EL (cell line): ENCODE results near the gene SLC16A13.
"Not testable (repeated sequence)": the region's sequence is repeated elsewhere in the genome, so short reads cannot be mapped to it uniquely, and the experiment has no call there.

ENCODE experiments used
- DNase-seq: peaks from one replicate; pipeline ENCODE4 v3.0.0-alpha.2; 2016

SLC16A13 gene, protein sequence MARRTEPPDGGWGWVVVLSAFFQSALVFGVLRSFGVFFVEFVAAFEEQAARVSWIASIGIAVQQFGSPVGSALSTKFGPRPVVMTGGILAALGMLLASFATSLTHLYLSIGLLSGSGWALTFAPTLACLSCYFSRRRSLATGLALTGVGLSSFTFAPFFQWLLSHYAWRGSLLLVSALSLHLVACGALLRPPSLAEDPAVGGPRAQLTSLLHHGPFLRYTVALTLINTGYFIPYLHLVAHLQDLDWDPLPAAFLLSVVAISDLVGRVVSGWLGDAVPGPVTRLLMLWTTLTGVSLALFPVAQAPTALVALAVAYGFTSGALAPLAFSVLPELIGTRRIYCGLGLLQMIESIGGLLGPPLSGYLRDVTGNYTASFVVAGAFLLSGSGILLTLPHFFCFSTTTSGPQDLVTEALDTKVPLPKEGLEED

DNA sequence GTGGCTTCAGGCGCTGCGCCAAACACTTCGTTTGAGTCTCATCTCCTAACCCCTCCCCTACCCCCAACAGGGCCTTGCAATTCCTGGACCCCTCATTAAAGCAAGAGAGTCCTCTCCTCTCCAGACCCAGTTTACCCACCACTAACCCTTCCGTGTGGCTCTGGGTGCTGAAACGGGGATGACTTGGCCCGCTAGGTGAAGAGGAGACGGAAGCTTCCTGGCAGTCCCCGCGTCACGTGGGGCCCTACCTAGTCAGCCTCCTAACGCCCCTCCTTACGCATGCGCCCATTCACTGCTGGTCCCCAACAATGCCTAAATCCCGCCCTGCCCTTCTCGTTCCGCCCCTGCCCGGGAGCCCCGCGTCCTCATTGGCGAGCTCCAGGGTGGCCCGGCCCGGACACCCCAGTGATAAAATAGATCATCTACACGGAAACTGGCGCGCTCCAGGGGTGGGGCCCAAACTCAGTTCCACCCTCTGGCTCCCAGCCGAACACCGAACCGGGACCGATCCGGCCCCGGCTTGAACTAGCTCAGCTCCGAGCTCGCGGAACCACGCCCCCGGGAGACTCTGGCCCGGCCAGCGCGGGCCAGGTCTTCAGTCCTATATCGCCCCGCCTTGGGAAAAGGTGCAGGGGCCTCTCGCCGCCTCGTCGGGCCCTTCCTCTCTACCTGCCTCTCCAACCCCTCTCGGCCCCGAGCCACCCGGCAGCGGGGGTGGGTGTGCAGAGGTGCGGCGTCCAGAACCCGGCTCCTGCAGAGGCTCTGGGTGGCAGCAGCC lies at the start of gene SLC16A13:
TSS of gene SLC16A13 (plus strand) at position 425 of the 778 bp plus-strand sequence. CDS start 368 bp downstream, outside the sequence.
- peak; percentile 98 for DNase-seq

DNA sequence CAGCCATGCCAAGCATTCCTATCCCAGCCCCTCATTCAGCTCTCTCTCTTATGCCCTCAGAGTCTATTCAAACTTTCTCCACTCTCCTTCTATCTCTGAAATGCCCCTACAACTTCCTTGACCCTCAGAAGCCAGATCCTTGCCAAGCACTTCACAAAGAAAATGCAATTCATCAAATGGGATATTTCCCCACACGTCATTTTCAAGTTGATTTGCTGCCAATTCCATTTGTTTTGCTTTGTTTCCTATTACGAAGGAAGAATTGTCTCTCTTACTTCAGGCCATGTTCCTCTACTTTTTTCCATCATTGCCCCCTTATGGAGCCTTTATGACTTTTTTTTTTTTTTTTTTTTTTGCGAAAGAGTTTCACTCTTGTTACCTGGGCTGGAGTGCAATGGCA lies 49.1 kb upstream of the SLC16A13 start:
- no peak for DNase-seq

DNA sequence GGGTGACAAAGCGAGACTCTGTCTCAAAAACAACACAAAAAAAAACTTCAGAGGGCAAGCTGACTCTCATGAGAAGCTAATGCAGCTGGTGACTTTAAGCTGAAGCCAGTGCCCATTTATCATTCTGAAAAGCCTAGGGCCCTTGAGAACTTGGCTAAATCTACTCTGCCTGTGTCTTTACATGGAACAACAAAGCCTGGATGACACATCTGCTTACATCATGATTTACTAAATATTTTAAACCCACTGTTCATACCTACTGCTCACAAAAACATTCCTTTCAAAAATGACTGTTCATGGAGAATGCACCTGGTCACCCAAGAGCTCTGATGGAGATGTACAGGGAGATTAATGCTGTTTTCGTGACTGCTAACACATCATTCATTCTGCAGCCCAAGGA lies 46.0 kb upstream of the SLC16A13 start:
- no peak for DNase-seq

DNA sequence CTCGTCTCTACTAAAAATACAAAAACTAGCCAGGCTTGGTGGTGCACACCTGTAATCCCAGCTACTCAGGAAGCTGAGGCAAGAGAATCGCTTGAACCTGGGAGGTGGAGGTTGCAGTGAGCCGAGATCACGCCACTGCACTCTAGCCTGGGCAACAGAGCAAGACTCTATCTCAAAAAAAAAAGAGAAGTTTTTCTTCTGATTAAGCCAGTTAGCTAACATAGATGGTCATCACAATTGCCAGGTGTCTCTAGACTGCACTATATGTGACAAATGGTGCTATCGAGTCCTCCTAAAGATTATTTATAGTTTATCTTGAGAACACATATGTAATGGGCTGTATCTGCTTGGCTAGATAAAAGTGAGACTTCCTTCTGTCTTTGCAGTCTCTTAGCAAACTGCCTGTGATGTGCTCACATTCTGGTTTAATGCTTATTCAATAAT lies 42.2 kb upstream of the SLC16A13 start:
- DNase-seq = not testable (repeated sequence)

DNA sequence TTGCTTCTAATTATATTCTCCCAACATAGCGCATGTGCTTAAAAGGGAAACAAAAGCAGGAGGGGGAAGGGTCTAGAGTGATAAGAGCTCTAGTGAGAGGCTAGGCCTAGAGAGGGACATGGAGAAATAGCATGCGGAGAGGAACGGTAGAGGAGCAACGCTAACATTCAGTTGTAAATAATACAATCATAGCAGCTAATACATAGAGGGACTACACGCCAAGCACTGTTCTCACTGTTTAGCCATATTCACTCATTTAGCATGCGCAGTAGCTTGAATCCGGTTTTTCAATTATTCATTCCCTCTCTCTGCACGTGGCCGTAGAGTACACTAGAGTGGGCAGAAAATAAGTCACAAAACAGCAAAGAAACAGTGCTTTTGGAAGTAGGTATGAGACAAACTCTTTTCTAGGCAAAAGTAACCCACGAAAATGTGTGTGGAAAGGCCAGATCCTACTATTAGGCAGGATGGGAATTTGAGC lies 41.7 kb upstream of the SLC16A13 start:
- no peak for DNase-seq

DNA sequence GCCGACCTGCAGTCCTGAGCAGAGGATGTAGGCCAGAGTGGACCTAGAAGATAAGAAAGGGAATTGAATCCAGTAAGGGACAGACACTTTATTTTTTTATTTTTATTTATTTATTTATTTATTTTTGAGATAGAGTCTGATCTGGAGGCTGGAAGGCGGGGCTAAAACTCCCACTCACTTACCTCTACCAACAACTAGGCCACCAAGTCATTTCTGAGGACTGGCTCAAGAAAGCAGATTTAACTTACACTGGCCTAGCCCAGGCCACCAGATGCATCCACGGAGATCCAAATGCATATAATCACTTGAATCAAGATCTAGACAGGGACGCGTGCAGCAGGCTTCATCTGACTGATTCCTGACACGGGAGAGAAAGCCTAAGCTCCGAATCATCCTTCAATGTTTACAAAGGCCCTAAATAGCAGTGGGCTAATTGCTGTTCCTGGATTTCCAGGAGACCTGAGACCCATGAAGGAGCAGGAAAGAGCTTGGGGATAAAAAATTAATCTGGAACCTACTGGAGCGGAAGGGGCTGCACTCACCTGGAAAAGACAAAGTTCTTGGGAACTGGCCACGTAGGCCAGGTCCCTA lies 41.1 kb upstream of the SLC16A13 start:
- peak; percentile 41 for DNase-seq

DNA sequence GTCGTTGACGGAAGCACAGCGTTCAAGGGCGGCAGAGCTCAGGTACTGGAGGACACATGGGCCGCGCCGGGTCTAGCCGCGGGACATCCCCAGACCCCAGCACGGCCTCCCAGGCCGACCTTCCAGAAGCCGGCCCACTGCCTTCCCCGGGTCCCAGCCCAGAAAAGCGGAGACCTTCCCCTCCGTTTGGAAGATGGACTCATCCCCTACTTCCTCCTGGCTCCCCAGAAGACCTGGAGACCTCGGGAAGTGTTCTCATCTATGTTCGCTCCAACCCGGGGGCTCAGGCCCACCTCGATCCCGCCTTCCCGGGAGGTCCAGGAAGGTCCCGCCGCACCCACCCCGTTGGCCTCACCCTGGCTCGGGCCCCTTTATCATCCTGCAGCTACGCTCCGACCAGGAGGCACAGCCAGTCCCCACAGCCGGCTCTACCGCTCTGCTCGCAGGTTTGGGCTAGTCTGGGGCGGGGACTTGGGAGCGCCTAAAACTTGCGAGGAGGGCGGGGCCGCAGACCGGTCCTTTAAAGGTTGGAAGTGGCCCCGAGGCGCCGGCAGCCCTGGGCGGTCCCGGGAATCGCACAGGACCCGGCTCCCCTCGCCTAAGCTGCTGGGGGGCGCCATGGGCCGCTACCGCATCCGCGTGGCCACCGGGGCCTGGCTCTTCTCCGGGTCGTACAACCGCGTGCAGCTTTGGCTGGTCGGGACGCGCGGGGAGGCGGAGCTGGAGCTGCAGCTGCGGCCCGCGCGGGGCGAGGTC lies 40.1 kb upstream of the SLC16A13 start, which contains the start of gene ALOX12:
TSS of gene ALOX12 (plus strand) at position 550 of the 756 bp plus-strand sequence. CDS start at position 619, 69 bp downstream.
- no peak for DNase-seq

DNA sequence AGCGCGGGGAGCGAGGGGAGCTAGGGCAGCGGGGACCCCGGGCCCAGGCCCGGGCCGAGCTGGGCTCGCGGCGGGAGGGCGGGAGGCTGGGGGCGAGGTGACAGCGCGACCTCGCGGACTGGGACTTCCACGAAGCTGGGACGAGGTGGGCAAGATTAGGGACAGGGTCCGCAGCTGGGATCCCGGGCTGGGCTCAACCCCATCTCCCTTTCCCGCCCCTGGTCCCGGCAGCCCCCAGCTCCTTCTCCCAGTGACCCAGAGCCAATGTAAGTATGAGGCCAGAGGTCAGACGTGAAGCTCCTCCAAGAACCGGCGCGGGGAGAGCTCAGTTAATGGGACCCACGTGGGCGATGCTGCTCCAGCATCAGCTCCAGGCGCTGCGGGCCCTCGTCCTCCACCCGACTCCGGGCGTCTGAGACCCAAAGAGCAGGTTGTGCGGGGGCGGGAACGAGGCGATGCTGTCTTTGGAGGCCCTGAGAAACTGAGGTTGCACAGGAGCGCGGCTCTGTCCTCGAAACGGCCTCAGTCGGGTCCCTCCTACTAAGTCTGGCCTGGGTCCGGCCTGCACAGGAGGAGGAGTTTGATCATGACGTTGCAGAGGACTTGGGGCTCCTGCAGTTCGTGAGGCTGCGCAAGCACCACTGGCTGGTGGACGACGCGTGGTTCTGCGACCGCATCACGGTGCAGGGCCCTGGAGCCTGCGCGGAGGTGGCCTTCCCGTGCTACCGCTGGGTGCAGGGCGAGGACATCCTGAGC lies 39.4 kb upstream of the SLC16A13 start:
- DNase-seq = no peak

DNA sequence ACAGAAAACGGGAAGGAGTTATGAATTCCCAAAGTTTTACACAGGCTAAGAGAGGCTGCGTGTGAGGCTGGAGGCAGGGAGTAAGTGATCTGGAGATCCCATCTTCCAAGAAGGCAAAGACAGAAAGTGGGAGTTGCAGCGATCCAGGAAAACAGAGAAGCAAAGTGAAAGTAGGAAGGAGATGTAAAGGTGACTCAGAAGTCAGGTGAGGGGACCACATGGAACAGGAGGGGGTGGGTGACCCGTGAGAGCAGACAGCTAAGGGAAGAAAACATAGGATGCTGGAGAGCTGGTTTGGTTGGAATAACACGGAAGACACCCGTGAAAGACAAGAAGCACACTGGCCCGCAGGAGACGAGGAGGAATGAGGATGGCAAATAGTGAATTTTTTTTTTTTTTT lies 38.6 kb upstream of the SLC16A13 start:
- DNase-seq = no peak

DNA sequence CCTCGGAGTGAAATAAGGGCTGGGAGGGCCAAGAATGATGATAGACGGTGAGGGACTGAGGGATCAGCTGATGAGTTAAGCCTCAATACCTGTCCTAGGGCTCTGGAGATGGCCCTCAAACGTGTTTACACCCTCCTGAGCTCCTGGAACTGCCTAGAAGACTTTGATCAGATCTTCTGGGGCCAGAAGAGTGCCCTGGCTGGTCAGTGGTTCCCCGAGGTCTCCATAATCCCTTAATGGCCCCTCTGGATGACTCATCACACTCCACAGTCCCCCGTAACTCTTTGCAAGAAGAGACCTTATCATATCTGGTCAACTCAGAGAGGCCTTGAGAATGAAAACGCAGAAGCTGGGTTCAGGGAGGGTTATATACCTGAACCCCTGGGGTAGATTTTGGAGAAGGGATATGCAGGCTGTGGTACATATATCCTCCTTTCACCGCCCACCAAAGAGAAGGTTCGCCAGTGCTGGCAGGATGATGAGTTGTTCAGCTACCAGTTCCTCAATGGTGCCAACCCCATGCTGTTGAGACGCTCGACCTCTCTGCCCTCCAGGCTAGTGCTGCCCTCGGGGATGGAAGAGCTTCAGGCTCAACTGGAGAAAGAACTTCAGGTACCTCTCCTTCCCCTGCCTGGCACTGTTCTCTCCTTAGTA lies 36.8 kb upstream of the SLC16A13 start:
- no peak for DNase-seq

DNA sequence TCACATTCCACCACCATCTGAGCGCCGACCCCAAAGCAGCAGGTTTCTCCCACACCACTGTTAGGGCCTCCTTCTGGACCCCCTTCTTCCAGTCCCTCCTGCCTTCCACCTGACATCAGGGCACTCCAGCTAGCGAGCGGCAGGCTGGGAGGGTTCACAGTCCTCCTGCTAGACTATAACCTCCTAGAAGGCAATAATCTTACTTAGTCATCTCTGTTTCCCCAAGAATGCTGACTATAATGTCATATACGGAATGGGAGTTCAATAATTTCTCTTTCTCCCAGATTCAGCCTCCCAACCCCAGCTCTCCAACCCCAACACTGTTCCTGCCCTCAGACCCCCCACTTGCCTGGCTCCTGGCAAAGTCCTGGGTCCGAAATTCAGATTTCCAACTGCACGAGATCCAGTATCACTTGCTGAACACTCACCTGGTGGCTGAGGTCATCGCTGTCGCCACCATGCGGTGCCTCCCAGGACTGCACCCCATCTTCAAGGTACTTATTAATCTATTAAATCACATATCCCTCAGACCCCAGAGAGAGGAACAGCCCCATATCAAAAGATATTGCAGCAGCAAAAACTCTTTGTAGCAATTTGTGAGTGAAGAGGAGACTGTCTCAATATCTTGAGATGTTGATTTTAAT lies 34.4 kb upstream of the SLC16A13 start:
- no peak for DNase-seq

DNA sequence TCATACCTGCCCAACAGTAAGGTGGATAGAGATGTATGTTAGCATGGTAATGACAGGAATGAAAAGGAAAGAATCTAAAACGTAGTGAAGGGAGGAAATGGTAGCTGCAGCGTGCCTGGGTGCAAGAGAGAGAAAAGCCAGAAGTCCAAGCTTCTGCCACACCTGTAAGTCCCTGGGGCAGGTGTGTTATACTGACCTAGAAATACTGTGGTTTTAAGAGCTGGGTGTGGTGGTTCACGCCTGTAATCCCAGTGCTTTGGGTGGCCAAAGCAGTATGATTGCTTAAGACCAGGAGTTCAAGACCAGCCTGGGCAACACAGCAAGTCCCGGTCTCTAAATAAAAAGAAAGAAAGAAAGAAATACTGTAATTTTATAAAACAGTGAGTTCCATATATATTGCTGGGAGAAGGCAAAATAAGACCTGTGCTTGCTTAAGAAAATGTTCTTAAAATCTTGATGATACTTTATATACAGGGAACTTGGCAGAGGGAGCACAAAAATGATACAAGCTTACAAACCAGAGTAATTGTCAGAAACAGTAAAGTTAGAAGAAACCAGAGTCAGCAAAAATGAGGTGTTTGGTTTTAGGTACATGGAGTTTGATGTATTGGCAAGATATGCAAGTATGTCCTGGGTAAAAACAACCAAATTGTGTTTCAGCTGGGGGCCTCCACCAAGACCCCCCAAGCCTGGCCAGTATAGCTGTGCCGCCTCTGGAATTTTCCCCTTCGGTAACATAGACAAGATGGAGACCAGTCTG lies 33.3 kb upstream of the SLC16A13 start:
- DNase-seq = no peak

DNA sequence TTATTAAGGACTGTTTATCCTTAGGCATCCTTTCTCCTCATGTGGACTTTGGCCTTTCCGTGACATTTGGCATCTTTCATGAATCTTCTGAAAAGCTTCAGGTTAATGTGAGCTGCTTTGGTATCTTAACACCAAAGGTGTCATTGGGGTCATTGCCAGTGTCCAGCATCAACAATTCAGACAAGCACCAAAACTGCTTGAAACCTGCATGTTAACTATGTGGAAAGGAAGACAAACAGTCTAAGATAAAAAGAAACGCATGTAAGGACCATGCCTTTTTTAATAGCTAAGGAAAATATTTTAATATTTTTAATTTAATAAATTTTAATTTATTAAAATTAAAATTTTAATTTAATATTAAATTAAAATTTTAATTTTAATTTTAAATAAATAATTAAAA lies 32.1 kb upstream of the SLC16A13 start:
- no peak for DNase-seq

DNA sequence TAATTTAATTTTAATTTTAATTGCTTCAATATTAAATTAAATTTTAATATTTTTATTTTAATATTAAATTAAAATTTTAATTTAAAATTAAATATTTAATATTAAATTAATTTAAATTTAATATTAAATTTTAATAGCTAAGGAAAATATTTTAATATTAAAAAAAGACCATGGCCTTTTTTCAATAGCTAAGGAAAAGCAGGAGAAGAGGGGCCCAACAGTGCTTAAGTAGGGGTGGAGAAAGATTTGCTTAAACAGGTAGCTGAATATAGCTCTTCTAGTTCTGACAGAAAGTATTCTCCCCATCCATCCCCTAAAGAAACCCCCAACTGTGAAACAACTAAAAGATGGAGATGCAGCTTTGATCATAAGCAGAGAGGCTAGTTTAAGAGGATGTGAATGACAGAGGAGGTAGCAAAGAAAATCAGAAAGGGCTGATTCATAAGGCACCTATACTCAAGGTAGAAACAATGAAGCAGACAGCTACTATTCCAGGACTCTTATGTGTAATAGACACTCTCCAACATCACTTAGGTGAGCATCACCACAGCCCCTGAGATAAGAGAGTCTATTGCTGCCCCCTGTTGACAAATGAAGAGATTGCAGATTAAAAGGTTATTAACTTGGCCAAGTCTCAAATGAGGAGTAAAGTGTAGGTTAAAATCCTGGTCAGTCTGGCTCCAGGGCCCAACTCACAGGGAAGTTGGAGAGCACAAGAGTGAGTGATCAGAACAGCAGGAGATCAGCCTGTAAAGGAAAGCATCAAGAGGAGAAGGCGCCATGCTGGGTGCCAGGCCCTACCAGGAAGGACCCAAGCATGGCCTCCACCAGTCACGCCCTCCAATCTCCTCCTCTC lies 31.2 kb upstream of the SLC16A13 start:
- DNase-seq = peak; percentile 65

DNA sequence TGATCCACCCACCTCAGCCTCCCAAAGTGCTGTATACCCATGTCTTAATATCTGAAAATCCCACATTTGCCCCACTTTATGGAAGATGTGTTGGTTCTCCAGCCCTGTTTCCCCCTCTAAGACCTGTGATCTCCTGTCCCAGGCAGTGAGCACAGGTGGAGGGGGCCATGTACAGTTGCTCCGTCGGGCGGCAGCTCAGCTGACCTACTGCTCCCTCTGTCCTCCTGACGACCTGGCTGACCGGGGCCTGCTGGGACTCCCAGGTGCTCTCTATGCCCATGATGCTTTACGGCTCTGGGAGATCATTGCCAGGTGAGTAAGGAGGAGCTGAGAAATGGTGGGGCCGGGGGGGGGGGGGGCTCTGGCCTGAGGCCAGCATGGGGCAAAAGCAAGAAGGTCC lies 30.1 kb upstream of the SLC16A13 start:
- no peak for DNase-seq

DNA sequence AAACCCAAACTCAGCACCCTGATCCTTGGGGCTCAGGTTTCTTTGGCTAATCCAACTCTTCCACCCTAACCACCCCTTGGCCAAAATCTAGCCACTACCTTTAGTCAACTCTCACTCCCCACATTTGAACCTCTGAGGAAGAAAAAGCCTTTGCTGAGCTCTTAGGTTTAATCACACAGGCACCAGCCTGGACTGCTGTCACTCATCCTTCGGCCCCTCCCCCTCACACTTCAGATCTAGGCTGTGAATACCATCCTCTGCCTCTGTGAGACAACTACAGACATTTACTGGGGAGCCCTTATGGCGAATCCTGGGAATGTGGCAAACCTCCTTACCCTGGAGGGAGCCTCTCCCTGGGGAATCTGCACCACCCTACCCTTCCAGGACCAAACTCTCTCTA lies 28.7 kb upstream of the SLC16A13 start:
- DNase-seq = no peak

DNA sequence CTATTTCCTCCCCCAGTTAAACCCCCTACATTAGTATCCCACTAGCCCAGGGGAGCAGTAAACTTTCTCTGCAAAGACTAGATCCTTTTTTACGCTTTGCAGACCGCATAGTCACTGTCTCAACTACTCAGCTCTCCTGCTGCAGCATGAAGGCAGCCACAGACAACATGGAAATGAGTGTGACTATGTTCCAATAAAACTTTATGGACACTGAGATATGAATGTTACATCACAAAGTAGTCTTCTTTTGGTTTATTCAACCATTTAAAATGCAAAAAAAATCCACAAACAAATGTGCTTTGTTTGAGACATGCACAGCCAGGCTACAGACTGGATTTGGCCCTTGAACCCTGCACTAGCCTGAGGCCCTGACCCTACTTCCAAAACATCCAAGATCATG lies 25.3 kb upstream of the SLC16A13 start:
- DNase-seq = no peak

DNA sequence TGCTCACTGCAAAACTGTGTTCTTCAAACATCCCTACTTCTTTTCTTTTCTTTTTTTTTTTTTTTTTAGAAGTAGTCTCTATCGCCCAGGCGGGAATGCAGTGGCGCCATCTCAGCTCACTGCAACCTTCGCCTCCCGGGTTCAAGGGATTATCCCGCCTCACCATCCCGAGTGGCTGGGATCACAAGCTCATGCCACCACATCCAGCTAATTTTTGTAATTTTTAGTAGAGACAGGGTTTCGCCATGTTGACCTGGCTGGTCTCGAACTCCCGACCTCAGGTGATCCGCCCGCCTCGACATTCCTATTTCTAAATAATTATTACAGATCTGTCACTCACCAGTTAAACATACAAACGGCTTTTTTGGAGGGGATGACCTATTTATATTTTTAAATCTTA lies 24.4 kb upstream of the SLC16A13 start:
- DNase-seq = no peak

DNA sequence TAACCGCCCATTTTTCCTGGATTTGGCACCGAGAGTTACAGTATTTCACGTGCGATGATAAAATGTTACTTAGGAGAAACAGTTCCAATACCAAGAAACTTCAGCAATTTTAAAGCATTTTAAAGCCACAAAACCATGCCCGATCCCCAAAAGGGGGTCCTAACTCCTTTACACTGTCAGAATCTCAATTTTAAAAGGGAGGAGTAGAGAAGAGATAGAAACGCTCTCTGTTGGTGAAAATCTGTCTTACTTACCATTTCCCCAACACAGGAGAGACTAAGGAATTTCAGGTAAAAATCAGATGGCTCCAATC lies 23.9 kb upstream of the SLC16A13 start:
- DNase-seq = no peak
